Myocyte (in vitro differentiated cells): Measurements from ENCODE around the gene IDUA. TPM values are rescaled to one million over a fixed set of nuclear protein-coding genes. Genes with fewer than 3 reads are reported as not detected.

Experiments used
- DNase-seq: peaks from one replicate; pipeline ENCODE4 v3.0.0-alpha.2; 2012; ENCODE audit warnings: low read depth
- total RNA-seq: library from RNA; depleted of rRNA; stranded (reverse); fragments of >200 nt; gene quantifications from 2 replicates; pipeline ENCODE4 v1.2.3, GENCODE V29; 2014

IDUA gene
- total RNA-seq, 1 donor from 2014 or later = 30.9 TPM

DNA sequence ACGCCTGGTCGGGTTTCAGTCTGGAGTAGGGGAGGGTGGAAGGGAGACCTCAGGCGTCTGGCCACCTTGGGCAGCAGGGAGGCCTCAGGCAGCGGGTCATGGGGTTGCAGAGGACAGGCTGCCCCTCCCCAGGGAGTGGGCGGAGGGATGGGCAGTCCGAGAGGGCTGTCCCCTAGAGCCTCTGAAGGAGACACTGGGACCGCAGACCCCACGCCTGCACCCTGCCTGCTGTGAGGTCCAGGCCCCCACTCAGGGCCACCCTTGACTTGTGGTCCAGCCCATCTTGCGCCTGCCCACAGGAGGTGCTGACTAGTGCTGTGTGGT, 41.0 kb downstream of the IDUA start:
- DNase-seq = no peak

DNA sequence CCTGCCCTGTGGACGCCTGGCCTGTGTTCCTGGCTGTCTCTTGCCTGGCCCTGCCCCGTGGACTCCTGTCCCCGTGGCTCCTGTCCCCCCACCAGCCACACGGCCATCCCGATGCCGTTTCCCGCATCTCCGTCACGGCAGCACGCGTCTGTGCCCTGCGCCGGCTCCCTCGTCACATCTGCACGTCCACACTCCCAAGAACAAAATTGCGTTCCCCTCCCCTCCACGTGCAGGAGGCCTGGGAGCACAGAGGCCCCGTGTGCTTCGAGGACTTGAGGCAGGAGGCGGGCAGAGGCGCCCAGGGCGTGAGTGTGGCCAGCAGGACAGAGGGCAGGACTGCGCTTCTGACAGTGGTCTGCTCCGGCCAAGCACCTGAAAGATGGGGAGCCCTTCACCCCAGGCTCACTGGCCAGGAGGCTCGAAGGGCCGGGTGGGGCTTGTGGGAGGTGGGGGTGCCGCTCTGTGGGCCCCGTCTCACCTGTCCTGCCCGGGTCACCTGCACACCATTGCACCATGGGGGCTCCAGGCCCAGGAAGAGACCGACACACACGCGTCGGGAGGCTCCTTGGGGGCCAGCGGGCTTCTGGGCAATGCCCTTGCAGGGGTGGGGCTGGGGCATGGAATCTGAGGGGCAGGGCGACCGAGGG, 41.9 kb downstream of the IDUA start:
- DNase-seq = no peak

DNA sequence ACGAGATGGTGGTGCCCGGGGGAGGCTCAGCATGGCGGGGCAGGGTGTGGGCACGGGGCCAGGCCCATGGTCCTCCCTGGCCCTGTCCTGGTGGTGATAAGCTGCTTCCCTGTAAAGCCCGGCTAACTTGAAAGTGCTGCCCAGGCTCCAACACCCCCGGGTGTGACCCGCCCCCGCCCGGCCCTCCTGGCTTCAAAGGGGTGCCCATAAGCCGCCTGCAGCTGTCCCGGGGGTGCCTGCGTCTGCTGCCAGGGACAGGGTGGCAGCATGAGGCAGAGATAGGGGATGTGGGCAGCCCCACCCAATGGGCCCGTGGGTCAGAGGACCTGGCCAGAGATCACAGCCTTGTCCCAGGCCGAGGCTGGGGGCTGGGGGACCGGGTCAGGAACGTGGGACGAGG, 42.7 kb downstream of the IDUA start:
- peak; percentile 17 for DNase-seq

DNA sequence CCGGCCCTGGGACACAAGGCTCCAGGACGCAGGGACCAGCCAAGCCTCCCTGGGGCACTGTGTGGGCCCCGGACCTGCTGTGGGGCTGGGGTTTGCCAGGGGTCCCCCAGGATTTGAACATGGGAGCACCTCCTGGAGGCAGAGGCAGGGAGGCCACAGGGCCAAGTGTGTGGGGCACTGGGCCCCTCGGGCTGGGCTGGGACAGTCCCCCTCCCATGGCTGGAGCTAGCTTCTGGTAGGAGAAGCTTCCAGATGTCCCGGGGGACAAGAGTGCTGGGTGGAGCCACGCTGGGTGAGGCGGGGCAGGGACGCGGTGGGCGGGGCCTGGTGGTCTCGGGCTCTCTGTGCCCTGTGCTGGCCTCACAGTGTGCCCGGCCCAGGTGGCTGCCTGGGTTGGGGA, 43.2 kb downstream of the IDUA start:
- DNase-seq = no peak

DNA sequence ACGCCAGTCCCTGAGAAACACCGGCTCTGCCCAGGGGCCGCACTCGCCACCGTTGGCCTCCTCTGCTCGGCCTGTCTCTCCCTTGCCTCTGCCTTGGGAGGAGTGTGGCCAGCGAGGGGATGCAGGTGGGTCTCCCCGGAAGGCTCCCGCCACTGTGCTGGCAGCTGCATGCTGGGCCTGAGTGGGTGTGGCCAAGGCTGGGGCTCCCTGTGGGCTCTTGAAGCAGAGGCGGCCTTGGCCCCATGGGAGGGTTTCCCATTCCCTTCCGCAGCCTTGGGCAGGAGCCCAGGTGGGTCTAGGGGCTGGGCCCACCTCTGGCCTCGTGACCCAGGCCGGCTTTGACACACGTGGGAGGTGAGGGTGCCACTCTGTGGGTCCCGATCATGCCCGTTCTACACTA, 43.7 kb downstream of the IDUA start:
- no peak for DNase-seq

DNA sequence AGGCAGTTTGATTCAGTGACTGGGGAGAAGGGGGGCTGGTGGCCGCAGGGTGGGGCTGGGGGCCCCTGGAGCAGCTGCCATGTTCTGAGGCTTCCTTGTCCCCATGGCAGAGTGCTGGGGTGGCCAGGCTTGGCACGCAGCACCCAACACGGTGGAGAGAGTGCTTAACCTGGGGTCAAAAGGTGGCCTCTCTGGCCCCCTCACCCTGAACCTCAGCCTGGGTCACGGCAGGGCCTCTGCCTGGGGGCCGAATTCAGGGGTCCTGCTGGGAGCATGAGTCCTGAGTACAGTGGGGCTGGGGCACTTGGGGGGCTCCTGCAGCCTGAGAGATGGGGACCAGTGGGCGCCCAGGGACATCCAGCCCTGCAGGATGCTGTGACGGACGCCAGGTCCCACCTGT, 44.5 kb downstream of the IDUA start:
- no peak for DNase-seq

DNA sequence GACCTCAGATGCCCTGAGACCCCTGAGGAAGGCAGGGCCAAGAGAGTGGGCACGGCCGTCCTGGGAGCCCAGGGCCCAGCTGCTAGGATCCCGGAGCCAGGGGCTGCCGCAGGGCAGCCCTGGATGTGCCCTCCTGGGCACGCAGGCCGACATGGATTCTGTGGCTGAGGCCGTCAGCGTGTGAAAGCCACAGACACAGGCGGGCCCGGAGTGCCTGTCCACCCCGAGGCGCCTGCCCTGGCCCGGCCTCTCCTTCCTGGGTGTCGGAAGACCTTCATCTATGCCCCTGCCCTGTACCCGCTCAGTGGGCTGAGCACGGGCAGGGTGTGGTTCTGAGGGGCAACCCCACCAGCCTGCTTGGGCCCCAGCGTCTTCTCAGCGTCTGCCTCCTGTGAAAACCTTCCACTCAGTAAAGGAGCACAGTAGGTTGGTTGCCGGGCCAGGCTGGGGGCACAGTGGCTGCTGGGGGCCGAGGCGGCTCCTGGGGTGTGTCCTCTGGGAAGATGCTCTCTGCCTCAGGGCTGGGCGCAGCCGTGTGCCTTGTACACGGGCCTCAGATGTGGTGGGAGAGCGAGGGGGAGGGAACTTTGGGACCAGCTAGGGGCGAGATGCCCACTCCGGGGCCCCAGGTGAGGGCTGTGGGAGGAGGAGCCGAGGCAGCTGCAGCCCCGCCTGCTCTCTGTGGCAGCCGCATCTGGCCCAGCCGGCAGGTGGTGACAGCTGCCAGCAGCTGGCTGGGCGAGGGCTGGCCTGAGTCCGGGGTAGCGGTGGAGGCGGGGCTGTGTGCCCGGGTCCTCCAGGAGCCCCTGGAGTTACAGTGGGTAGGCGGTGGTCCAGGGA, 45.3 kb downstream of the IDUA start:
- peak; percentile 18 for DNase-seq

DNA sequence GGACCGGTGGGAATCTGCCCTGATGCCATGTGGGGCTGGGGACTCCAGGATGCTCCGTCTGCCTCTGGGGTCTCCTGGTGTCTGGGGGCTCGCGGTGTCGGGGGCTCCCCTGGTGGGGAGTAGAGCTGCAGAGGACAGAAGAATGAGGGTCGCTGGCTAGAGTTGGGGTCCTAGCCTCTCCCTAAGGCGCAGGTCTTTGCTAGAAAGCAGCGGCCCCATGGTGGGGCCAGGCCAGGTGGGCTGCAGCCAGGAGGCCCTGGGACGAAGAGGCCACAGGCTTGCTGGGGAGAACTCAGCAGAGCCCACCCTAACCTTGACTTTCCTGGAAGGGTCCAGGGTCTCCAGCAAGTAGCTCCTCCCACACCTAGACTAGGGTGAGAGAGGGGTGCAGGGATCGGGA, 46.0 kb downstream of the IDUA start:
- DNase-seq = no peak

DNA sequence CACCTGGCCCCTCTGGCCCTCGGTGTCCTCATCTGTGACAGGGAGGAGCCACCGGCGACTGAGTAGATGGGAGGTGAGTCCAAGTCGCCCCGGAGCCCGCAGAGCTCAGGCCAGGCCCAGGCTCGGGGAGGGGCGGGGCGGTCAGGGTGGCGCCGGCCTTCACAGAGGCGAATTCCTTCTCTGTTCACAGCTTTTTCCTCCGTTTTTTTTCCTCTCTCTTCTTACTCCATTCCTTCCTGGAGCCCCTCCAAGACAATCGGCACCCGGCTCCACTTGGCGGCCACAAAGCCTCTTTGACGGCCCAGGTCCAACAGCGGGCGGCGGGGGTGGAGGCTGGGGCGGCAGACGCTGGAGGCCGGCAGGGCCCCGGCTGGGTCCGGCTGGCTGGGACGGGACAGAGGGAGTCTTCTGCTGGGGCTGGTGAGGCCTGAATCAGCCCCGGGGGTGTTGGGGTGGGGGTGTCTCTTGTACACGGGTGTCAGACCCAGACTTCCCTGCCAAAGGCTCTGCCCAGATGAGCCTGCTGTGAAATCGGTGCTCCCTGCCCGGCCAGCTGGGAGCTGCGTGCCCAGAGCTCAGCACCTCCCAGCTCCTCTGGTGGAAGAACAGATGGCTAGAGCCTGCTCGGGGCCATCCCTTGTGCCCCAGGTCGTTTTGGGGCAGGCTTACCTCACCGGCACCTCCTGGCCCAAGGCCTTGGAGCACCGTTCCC, 47.2 kb downstream of the IDUA start:
- peak; percentile 59 for DNase-seq

DNA sequence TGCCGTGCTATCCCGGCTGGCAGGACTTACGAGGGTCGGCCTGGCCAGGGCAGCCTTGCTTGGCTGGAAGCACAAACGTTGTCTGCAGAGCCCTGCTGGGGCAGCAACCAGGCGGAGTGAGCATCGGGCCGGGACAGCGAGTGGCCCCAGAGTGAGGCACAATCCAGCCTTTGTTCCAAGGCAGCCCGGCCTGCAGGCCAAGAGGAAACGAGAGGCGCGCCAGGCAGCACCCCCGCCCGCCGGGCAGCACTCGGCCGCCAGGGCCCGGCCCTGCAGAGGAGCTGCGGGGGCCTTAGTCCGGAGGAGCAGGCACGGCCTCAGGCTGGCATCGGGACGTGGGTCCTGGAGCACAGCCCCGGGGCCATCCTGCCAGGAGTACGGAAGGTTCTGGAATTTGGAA, 48.7 kb downstream of the IDUA start:
- no peak for DNase-seq

DNA sequence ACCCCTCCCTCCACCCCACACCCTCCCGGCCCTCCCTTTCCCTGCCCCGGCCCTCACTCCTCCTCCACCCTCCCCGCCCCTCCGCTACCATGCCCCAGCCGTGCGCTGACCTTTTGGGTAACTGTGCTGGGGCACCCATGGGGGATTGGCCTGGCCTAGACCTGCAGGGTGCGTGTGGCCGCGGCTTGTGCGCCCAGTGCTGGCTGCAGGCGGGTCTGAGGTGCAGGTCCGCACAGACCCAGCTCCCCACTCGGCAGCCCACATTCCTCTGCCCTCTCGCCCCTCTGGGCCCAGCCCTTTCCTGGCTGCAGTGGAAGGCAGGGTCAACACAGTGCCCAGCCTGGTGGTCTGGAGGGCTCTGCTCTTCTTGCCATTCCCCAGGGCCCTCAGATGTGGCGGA, 49.3 kb downstream of the IDUA start:
- DNase-seq = no peak

DNA sequence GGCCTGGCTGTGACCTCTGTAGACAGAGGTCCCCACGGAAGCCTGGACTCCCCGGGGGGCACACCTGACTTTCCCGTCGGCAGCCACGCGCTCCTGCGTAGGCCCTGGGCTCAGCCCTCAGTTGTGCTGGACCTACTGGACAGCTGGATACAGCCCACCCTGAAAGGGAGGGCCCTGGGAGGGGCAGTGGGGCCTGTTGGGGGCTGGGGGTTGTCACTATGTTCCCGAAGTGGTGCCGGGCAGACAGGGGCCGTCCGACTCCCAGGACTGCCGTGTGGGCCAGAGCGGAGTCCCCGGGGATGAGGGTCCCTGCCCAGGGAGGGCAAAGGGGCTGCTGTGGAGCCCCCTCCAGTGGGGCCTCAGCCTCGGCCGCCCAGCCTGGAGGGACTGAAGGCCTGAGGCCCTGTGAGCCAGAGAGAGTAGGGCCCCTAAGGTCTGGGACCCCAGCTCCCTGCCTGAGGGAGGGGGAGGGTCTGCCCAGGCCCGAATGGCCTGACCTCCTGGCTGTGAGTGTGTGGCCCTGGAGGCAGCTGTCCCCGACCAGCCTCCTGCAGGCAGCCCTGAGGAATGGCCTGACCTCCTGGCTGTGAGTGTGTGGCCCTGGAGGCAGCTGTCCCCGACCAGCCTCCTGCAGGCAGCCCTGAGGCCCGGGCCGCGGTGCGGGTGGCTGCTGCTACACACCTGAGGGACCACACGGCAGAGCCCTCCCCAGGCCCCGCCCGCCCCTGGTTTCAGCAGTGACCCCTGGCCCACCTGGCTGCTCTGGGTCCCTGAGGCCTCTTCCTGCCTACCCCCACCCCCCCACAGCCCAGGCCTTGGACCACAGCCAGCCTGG, 50.3 kb downstream of the IDUA start:
- peak; percentile 30 for DNase-seq

DNA sequence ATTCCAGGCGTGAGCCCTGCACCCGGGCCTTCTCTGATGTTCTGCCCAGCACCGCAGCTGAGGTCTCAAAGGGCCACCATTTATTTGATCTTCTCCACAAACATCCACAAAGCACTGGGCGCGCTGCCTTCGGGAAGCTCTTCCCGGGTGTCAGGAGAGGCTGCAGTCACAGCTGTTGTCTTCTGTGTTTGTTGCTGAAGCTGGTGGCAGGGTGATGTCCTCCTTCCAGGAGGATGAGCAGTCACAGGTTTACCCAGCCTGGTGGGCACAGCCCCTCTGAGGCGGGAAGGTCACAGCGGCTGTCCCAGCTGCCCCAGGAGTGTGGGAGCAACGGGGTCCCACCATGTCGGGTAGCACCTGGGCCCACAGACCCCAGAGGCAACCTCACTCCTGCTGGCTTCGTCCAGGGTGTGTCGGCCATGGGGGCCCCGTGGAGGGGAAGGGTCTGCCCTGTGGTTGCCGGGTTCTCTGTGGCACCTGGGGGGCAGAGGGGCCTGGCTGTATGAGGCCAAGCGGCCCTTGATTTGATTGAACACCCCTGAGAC, 52.2 kb downstream of the IDUA start:
- DNase-seq = peak; percentile 64

DNA sequence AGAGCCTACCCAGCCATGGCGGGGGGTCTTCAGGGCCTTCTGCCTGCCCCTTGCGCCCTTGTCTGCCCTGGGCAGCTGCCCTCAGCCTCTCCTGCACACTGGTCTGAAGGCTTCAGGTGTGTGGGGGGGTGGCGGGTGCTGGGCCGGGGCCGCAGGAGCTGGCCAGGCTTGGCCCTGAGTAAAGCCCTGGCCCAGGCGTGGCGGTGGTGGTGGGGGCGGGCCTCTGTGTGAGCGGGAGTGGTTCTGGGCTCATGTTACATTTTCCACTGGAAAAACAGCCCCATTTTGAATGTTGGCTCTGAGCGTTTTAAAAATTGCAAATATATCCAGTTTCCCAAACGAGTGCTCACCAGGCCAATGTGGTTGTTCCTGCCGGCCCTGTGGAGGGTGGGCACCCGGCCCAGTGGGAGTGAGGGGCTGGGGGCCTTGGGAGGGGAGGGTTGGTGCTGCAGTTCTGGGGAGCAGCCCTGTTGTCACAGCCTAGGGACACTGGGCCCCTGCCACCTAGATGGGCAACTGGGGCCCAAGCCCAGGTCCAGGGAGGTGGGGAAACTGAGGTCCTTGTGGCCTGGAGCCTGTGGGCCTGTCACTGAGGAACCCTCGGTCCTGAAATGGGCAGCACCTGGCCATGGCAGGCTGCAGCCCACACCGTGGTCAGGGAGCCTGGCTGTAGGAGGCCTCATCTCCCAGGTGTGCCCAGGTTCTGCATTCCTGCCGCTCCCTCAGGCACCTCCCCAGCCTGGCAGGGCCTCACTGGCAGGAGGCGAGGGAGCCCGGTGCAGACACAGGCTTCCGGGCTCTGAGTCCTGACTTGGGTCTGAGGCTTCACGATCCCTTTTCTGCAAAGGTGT, 52.9 kb downstream of the IDUA start:
- peak; percentile 47 for DNase-seq

DNA sequence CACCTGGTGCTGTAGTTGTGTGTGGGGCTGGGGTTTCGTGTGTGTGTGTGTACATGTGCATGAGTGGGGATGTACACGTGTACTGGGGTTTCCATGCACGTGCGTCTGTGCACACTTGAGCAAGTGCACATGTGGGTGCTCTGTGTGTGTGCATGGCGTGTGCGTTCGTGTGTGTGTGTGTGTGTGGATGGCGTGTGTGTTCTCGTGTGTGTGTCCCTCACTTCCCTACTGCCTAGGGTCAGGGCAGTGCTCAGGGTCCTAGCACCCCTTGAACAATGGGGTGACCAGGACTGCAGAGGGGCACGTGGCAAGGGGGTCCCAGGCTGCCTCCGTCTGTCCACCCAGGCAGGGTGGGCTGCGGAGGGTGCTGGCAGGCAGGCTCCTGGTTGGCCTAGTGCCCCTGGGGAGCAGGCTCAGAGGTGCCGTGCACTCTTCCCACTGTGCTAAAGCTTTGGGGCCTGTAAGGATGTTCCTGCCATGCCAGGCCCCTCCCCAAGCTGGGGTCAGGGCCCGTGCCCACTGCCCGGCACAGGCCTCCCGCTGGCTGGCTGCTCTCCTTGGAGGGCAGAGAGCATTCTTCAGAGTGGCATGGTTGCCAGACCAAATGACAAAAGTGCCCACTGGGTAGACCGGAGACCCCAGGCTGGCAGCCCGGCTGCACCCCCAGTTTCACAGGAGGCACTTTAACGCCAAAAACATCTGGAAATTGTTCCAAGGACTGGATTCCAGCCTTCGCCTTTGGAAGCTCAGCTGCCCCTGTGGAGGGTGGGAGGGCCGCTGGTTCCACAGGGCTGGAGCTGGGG, 53.7 kb downstream of the IDUA start:
- DNase-seq = no peak

DNA sequence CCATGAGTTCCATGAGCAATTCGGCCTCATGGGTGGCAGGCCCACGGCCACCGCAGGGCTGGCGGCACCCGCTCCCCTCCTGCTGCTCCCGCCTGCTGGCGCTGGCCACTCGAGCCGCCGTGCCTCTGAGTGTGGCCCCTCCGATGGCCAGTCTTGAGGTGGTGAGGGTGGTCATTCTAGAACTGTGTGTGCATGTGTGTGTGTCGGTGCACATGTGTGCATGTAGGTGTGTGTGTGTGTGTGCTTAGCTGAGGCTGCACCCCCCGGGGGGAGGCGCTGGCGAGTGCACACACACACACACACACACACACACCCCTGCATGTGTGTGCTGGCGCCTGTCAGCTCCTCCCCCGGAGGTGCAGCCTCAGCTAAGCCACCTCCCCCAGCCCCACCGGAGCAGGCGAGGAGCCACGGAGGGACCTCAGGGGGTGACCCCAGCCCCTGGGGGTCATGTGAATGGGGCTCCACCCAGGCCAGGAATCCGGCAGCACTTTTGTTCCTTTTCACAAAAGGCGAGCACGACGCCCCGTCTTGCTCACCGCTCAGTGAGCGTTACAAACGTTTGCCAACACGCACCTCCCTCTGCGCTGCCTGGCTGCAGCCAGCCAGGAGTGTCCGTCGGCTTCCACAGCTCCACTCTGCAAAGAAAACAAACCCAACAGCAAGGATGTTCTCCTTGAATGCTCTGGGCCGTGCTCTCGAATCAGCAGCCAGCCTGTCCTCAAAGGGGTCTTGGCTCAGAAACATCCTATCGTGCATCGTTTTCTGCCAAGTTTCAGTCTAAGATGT, 54.5 kb downstream of the IDUA start:
- no peak for DNase-seq

DNA sequence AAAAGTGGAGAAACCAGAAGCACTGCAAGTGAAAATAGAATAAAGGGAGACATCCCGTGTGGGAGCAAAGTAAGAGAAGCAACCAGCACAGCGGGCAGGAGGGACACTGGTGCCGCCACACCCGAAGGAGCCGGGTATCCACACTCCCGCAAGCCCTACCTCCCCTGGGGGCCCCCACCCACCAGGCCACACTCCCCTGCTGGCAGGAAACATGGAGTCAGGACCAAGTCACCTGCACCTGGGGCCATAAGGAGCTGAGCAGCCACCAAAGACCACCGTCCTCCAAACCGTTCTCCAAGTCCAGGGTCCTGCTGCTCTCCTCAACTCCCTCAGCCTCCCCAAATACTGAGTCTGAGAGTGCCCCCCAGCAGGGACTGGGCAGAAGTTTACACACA, 55.1 kb downstream of the IDUA start:
- DNase-seq = no peak

DNA sequence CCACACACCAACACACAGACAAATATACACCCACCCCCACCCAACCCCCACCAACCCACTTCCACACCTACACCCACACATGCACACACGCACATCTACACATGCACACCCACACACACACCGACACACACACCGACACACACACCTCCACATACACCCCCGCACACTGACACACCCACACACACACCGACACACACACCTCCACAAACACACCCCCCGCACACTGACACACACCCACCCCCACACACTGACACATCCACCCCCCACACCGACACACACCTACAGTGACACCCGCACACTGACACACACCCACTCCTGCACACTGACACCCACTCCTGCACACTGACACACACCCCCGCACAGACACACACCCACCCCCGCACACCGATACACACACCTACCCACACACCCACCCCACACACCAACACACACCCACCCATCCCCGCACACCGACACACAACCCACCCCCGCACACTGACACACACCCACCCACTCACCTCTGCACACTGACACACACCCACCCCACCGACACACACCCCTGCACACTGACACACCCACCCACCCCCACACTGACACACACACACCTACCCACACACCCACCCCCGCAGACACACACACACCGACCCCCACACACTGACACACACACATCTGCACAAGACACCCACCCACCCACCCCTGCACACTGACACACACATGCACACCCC, 55.7 kb downstream of the IDUA start:
- DNase-seq = no peak
